GM18861 (cell line): Measurements from ENCODE around the gene TMEM47.

Experiments used
- ATAC-seq: cut with Tn5 transposase; IDR thresholded peaks from one replicate; pipeline ENCODE4 v1.9.1; 2021; ENCODE audit not compliant: unreplicated experiment

The TMEM47 gene

DNA sequence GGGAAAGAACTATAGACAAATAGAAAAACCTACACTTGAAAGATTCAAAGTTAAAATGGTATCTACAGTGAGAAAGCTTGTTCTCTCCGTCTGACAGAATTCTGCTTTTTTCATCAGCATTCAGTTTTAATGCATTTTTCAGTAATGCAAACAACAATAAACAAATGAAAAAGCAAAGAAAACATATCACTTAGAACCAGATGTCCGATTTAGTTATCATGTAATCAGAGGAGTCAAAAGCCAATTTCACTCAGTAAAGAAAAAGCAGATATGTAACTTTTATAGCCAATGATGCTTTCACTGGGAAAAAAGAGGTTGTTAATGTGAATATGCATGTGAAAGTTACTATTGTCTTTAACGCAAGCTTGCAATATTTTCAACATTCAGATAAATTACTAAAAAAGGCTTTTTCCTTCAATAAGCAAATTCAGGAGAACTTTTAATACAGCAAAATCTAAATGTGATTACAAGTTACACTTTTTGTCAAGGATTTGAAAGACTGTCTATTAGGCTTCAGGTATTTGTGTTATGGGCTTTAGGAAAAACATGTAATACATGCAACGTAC is 70.7 kb downstream of the TMEM47 start:
- ATAC-seq = no peak

DNA sequence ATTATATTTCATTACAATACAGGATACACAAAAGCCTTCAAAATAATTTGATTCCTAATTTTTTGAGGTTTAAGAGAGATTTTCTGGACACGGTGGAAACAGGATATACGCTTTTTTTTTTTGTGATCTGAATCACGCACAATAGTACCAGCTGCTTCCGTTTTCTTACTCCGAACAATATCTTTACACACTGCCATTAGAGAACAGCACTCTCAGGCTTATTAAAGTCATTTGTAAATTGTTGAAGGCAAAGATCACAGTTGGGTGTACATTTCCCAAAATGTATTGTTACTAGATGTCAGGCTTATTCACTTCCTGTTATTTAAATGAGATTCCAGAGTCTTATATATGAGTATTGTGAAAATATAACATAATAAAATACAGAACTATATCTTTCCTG is 71.5 kb downstream of the TMEM47 start:
- ATAC-seq = no peak

- no peak for ATAC-seq
These were observed 72.3 kb downstream of the TMEM47 start for GRCh38 chrX:34584781-34585180.

DNA sequence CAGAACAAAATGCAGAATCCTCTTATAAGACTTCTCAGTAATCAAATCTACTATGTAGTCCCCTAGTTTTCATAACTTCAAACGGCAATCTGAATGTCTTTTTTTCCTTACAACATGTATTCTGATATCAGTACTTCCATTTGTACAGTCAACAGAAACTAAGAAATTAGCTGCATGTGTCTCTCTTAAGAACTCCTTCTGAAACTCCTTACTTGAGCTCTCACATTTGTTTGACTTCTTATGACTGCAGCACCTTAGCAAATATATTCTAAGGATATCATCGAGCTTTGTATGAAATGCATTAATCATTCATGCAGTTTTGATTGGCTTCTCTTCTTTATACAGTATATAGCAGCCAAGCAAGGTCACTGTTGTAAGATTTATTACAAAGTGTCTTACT is 77.0 kb downstream of the TMEM47 start:
- no peak for ATAC-seq

DNA sequence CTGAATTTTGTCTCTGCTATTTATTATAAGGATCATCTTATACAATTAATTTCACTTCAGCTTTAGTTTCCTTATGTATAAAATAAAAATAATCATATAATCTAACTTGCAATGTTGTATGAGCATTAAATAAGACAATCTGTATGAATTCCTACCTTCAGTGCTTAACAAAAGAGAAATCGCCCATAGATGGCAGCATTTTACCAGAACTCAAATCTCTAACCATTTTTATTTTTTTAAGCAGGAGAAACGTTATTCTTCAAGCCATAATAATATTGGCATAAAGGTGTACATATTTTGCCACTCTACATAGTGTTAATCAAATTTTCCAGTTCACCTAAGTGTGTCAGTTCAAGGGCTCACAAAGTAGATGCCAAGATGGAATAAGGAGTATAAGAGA is 78.8 kb downstream of the TMEM47 start:
- ATAC-seq = no peak
